Astrocyte of the cerebellum (primary cell): ENCODE results near the gene FKBP1B.

ENCODE experiments used
- DNase-seq: peaks from one replicate; pipeline ENCODE4 v3.0.0-alpha.2; 2011; ENCODE audit warnings: low read depth
- H3K4me3 ChIP-seq: 2 replicates; pipeline ENCODE4 v1.5.1; 2011; ENCODE audit warnings: mild to moderate bottlenecking, low read depth, low read length, moderate library complexity
- CTCF ChIP-seq: IDR thresholded peaks from 2 replicates; pipeline ENCODE4 v1.5.1; 2012; ENCODE audit warnings: low read length, low read depth, moderate library complexity, mild to moderate bottlenecking; ENCODE audit errors: missing control alignments
- in situ Hi-C: cut with HindIII; loops from 2 replicates; pipeline ENCODE4 v1.10.0; 2017; ENCODE audit warnings: low sequenced_read_pairs

FKBP1B gene

GRCh38 chr2:24016853-24017703 lies 32.5 kb upstream of the FKBP1B start:
- TF ChIP-seq CTCF = no peak
- no peak for DNase-seq
- in situ Hi-C loops = no loop called here
- H3K4me3 ChIP-seq = no peak overlapping the region

DNA sequence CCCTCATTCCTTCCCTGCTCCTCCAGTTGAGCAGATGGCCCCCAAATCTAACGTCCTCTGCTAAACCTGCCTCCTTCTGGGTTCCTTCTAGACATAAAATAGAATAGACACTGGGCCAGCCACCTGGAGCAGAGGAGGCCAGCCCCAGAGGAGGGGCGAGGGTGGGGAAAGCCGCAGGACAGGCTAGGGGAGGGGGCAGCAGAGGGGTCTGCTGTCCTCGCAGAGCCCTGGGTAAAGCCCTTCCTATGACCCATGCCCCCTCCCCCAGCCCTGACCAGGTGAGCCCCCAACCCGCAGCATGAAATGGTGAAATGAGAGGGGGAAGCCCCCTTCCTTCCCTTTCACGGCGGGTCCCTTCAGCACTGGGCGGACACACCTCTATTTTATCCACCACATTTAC lies 31.8 kb upstream of the FKBP1B start:
- in situ Hi-C loops = no loop called here
- TF ChIP-seq CTCF = no peak
- no peak overlapping the region for H3K4me3 ChIP-seq
- no peak for DNase-seq

- TF ChIP-seq CTCF = no peak
- no peak overlapping the region for H3K4me3 ChIP-seq
- DNase-seq = no peak
- in situ Hi-C loops = no loop called here
Observed at GRCh38 chr2:24018241-24018640, 31.3 kb upstream of the FKBP1B start.

DNA sequence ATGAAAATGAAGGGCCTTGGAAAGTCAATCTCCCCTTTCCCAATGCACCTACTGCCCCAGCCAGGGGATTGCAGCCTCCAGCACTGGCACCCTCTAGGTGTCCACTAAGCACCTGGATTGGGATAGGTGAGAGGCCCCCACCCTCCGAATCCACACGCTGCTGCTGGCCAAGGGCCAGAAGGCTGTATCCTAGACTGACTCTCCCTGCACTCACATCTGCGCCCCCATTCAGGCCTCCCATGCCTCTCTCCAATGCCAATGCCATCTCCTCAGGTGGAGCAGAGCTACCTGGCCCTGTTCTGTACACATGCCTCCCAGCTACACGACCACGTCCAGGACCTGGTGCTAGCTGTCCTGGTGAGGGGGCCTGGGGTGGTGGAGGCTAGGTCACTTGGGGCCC lies 29.8 kb upstream of the FKBP1B start:
- DNase-seq = no peak
- no peak overlapping the region for H3K4me3 ChIP-seq
- no peak for TF ChIP-seq CTCF
- in situ Hi-C loops = no loop called here

- in situ Hi-C loops = no loop called here
- H3K4me3 ChIP-seq = no peak overlapping the region
- no peak for DNase-seq
- TF ChIP-seq CTCF = no peak
Observed at GRCh38 chr2:24020244-24020643, 29.3 kb upstream of the FKBP1B start.

DNA sequence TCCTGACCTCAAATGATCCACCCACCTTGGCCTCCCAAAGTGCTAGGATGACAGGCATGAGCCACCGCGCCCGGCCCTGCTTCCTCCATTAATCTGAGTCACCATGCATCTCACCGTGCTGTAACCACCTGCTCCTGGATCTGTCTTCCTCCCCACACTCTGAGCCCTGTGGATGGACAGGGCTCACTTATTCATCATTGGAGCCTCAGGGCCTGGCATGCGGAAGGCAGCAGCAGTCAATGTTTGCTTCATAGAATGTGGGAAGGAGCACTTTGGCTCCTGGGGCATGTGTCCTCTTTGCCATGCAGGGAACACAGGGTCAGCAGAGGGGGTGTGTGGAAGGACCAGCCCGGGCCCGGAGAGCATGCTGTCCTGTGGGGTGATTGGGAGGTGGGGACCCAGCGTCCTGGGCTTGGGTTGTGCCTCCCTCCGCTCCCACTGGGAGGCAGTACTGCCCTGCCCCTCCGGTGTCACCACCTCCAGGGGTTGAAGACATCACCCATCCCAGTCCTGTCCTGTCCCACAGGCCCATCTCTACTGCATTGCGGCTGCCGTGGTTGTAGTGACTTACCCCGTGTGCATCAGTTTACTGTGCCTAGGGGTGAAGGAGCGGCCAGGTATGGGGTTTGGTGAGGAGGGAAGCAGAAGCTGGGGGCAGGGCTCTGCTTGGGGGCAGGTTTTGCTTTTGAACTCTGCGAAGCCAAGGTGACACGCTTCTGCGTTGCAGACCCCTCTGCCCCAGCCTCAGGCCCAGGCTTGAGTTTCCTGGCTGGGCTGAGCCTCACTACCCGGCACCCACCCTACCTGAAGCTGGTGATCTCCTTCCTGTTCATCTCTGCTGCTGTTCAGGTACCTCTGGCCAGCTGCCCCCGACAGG lies 28.2 kb upstream of the FKBP1B start:
- in situ Hi-C loops = no loop called here

More for the DNA sequence above, 28.2 kb upstream of the FKBP1B start:
- peak; percentile 17 for TF ChIP-seq CTCF
- H3K4me3 ChIP-seq = no peak overlapping the region
- no peak for DNase-seq
